Activated CD8-positive, alpha-beta memory T cell treated with anti-CD3 and anti-CD28 coated beads, Interleukin-2, amount 50 U/mL, for 1 hour (primary cell): Measurements from ENCODE around the gene DCUN1D4.
"Not testable (repeated sequence)": the region's sequence is repeated elsewhere in the genome, so short reads cannot be mapped to it uniquely, and the experiment has no call there.

ENCODE experiments used
- DNase-seq: peaks from one replicate; pipeline ENCODE4 v3.0.0-alpha.2; 2020; ENCODE audit errors: extremely low read depth

DCUN1D4 gene

GRCh38 chr4:51895158-51895557 is 52.2 kb downstream of the DCUN1D4 start:
- no peak for DNase-seq

- DNase-seq, result peak; percentile 11
Observed at GRCh38 chr4:51895816-51896408, 53.0 kb downstream of the DCUN1D4 start.

GRCh38 chr4:51901363-51901762 is 58.4 kb downstream of the DCUN1D4 start:
- no peak for DNase-seq

- DNase-seq, result no peak
Observed at GRCh38 chr4:51906167-51906958, 63.4 kb downstream of the DCUN1D4 start.

GRCh38 chr4:51907006-51907669 is 64.2 kb downstream of the DCUN1D4 start:
- DNase-seq, result no peak

GRCh38 chr4:51909236-51909703 is 66.3 kb downstream of the DCUN1D4 start:
- DNase-seq, result no peak

GRCh38 chr4:51918251-51918650 is 75.3 kb downstream of the DCUN1D4 start:
- no peak for DNase-seq

- no peak for DNase-seq
Observed at GRCh38 chr4:51923343-51923742, 80.4 kb downstream of the DCUN1D4 start.

GRCh38 chr4:51925307-51925706 is 82.4 kb downstream of the DCUN1D4 start:
- no peak for DNase-seq

- no peak for DNase-seq
Observed at GRCh38 chr4:51930557-51930956, 87.6 kb downstream of the DCUN1D4 start.

GRCh38 chr4:51931461-51931860 is 88.5 kb downstream of the DCUN1D4 start:
- no peak for DNase-seq

- DNase-seq, result no peak
Observed at GRCh38 chr4:51932261-51932660, 89.3 kb downstream of the DCUN1D4 start.

GRCh38 chr4:51932684-51933083 is 89.7 kb downstream of the DCUN1D4 start:
- no peak for DNase-seq

GRCh38 chr4:51940460-51940859 is 97.5 kb downstream of the DCUN1D4 start:
- not testable (repeated sequence) for DNase-seq

- no peak for DNase-seq
Observed at GRCh38 chr4:51942108-51942832, 99.3 kb downstream of the DCUN1D4 start.

GRCh38 chr4:51942833-51943215 is 99.9 kb downstream of the DCUN1D4 start:
- no peak for DNase-seq

GRCh38 chr4:51943221-51943620 is 100.3 kb downstream of the DCUN1D4 start:
- no peak for DNase-seq

GRCh38 chr4:51958199-51958968 is 115.4 kb downstream of the DCUN1D4 start:
- DNase-seq, result no peak

GRCh38 chr4:51960486-51960885 is 117.5 kb downstream of the DCUN1D4 start:
- DNase-seq, result no peak

GRCh38 chr4:51963841-51964517 is 121.0 kb downstream of the DCUN1D4 start:
- DNase-seq, result no peak

- DNase-seq, result no peak
Observed at GRCh38 chr4:51965862-51966261, 122.9 kb downstream of the DCUN1D4 start.
